HG03135 (cell line): Measurements from ENCODE around the gene DNM3.
"Not testable (repeated sequence)": the region's sequence is repeated elsewhere in the genome, so short reads cannot be mapped to it uniquely, and the experiment has no call there.

ENCODE experiments used
- ATAC-seq: cut with Tn5 transposase; IDR thresholded peaks from one replicate; pipeline ENCODE4 v1.9.1; 2021; ENCODE audit warnings: mild to moderate bottlenecking, moderate library complexity; ENCODE audit not compliant: unreplicated experiment

The DNM3 gene

DNA sequence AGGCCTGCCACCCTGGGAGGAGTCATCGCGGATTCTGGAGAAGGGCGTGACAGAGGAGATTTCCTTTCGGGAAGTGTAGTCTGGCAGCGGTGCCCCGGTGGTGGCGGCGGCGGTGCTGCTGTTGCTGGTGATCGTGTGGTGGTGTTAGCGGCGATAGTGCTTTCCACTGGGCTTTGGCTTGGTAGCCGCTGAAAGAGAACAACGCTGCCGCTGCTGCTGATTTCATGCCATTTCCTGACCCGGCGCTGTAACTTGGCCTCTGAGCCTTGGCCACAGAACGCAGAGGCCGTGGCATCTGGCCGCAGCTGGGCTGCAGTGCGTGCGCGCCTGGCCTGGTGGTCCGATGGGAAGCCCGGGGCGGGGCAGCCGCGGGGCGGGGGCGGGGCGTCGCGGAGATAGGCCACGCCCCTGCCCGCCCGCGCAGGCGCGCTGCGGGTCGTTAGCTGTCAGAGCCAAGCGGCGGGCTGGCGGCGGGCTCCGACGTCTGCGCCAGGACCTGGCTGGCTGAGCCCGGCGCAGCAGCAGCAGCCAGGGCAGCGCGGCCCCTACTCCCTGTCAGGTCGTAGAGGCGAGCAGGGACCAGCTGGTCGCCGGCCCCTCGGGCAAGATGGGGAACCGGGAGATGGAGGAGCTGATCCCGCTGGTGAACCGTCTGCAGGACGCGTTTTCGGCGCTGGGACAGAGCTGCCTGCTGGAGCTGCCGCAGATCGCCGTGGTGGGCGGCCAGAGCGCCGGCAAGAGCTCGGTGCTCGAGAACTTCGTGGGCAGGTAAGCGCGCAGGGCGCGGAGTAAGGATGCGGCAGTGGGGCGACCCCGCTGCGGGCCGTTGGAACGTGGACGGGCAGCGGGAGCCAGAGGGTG lies at the start of gene DNM3:
Gene DNM3, plus strand, starts transcription at position 449 of the 861 bp plus-strand sequence. Its CDS starts 159 bp downstream, at position 608.
- peak; percentile 90 for ATAC-seq

DNA sequence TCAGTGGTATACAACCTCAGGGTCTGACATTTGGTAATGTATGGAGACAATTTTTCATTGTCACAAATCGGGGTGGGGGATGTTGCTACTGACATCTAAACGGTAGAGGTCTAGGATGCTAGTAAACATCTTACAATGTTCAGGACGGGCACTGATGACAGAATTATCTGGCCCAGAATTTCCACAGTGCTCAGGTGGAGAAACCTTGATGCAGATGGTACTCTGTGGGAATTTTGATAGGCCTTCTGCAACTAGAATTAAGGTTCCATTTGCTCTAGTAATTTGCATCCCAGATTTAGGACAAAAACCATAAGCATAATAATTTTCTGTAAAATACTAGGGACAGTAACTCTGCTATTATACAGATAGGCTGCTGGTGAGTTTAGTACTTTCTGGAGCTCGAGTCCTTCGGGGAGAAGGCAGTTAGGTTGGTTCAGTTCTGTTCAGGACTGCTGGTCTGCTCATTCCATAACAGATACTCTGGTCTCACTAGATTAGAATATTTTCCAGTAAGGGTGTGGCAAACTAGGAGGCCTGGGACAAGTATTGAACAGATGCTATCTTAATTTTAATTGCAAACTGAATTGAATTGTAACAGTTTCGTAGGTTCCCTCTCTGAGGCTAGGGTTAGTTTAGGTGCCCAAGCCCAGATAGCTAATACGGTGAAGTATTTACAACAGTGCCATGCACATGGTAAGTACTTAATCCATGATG lies 48.5 kb upstream of the DNM3 start:
- ATAC-seq, result no peak

DNA sequence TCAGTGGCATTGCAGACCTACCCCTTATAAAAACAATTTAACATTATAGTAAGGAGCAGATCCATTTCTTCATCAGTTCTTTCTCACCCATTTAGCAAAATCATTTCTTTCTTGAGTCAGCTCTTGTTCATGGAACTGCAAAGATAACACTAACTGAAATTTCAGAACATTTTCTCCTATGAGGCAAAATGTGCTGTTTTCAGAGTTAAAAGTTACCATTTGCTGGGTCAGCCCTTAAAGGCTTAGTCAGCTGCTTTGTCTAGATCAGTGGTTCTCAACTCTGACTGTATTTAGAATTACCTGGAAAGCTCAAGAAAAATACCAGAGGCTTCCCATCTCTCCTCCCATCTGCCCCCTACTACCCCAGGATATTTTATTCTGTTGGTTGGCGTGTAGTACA lies 47.7 kb upstream of the DNM3 start:
- no peak for ATAC-seq

GRCh38 chr1:171794085-171794484 lies 47.2 kb upstream of the DNM3 start:
- no peak for ATAC-seq

DNA sequence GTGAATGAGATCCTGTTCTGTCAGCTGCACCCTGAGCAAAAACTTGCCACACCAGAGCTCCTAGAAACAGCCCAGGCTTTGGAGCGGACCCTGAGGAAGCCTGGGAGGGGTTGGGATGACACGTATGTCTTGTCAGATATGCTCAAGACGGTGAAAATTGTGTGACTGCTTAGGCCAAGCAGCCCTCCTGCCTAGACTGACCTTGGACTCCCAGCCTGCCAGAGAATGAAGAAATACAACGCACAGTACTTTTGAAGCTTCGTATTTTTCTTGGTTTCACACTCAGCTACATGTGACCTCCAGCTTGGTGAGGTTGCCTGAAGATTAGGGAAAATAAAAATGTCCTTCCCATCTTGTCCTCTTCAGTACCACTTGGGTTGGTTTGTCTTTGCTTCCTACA lies 44.7 kb upstream of the DNM3 start:
- ATAC-seq, result no peak

DNA sequence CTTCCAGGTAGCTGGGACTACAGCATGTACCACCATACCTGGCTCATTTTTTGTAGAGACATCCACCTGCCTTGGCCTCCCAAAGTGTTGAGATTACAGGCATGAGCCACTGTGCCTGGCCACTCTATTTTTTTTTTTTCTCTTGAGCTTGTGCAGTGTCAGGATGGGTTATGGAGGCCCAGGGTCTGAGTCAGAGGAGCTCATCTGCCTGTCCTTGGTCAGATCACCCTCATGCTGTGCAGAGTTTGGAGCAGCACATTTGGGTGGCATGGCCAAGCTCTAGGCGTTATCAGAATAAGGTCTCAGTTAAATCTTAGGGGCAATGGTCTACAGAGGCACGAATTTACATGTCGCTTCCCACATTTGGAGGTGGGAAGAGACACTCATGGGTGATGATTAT lies 43.0 kb upstream of the DNM3 start:
- ATAC-seq, result no peak

- ATAC-seq, result no peak
Measured at GRCh38 chr1:171798765-171799164, 42.5 kb upstream of the DNM3 start.

- ATAC-seq, result no peak
Measured at GRCh38 chr1:171799166-171799565, 42.1 kb upstream of the DNM3 start.

DNA sequence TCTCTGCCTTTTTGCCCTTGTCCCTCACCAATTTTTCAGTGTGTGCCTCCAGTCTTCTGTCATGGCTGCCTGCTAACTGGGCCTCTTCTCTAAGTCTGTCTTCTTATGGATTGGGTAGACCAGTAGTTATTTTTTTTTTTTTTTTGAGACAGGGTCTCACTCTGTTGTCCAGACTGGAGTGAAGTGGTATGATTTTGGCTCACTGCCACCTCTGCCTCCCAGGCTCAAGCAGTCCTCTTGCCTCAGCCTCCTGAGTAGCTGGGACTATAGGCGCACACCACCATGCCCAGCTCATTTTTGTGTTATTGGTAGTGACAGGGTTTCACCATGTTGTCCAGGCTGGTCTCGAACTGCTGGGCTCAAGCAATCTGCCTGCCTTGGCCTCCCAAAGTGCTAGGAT lies 41.6 kb upstream of the DNM3 start:
- ATAC-seq, result not testable (repeated sequence)

- no peak for ATAC-seq
Measured at GRCh38 chr1:171800342-171800741, 41.0 kb upstream of the DNM3 start.

DNA sequence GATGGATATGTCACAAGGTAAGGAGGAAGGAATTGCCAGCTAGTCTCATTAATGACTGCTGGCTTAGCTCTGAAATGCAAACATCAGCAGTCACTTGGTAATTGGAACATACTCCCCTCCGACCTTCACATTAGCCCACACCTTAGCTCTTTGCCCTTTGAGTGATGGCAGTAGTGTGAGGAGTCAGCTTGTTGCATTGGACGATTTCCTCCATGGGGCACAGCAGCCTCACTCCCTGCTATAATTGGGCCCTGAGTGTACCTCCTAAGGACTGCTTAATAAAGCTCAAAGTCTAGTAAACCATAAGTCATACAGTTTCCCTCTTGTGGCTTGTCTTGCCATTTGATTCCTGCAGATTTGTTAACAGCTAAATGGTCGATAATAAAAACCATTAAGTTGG lies 40.4 kb upstream of the DNM3 start:
- no peak for ATAC-seq

GRCh38 chr1:171801487-171801891 lies 39.8 kb upstream of the DNM3 start:
- ATAC-seq, result no peak

GRCh38 chr1:171802207-171802606 lies 39.1 kb upstream of the DNM3 start:
- no peak for ATAC-seq

GRCh38 chr1:171803045-171803444 lies 38.3 kb upstream of the DNM3 start:
- no peak for ATAC-seq

GRCh38 chr1:171803461-171804022 lies 37.8 kb upstream of the DNM3 start:
- ATAC-seq, result no peak

DNA sequence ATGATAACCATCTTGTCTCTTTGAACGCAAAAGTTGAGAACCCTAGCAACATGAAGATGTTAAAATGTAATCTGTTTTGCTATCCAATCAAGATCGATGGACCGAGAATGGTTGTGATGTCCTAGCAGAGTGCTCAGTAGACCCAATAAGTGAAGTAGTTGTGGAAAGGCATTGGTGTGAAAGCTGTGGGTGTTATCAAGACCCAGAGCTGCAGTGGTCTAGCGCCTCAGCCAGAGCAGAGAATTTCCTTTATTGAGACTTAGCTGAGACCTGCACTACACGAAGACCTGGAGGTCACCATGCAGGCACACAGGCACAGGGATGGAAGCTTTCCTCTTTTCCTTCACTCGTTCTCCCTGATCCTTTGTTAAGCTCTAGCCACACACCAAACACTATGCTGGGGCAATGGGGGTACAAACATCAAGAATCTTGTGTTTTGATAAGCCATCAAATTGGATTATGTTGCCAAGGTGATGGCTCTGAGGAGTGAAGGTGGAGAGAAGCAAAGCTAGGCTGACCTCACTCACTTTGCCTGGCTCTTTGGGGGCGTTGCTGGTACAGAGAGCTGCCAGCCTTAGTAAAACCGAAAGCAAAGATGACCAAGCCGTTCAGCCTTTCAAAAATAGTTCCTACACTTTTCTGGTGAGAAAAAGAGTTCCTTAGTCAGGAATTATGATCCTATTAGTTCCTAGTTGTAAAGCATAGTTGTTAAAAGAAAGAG lies 35.7 kb upstream of the DNM3 start:
- peak; percentile 84 for ATAC-seq

DNA sequence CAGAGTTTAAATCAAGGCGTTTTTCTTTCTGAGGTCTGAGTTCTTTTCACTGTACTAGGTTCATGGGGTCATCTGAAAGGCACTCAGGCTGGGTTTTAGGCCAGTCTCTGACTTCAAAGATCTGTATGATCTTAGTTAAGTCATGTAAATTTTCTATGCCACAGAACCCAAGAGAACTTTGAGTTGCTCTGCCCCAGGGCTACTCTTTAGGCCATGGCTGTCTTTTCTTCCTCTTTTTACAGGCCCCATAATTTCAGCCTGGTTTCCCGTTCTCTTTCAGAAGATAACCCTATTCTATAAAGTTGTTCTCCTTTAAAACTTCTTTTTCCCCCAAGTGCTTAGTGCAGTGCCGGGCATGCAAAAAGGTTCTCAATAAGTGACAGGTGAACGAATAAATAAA lies 33.7 kb upstream of the DNM3 start:
- no peak for ATAC-seq

GRCh38 chr1:171809834-171810233 lies 31.5 kb upstream of the DNM3 start:
- no peak for ATAC-seq

GRCh38 chr1:171811672-171812071 lies 29.6 kb upstream of the DNM3 start:
- no peak for ATAC-seq

DNA sequence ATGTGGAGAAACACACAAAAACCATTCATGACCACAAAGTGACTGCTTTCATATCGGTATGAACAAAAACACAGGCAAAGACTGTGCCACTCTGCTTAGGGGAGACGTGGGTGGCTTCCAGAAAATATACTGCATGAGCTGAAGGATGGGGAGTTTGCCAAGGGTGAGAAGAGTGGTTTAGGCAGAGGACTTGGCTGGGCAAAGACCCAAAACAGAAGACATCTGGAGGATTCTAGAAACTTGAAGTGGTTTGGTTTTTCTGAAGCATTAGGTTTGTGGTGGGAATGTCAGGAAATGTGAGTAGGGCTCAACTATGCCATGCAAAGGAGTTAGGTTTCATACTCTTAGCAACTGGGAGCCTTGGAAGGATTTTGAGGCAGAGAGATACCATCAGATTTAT lies 26.6 kb upstream of the DNM3 start:
- ATAC-seq, result no peak

DNA sequence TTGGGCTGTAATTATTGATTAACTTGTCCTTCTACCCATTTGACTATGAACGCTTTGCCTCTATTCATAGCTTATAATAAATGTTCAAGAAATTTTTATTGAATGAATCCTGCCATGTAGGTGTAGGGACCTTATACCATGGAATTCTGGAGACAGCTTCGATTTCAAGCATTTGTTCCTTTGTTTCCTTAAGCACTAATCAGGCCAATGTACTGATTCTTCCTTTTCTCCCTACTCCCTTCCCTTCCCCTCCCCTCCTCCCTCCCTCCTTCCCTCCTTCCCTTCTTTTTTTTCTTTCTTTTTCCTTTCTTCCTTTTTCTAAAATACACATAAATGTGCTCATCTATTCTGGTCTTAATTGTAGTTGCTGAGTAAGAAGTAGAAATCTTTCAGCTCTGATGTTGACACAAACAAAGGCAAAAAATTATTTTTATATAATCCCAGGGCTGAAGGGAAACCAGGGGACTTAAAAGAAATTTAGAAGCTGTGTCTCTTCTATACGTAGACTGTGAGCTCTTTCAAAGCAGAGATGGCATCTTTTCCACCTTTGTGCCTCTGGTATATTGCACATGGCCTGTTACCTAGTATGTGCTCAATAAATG lies 24.9 kb upstream of the DNM3 start:
- no peak for ATAC-seq
